ENCODE results near the gene CACTIN. TPM values are rescaled to one million over a fixed set of nuclear protein-coding genes. Genes with fewer than 3 reads are reported as not detected.

CACTIN gene
- polyA plus RNA-seq, 1 donor (not counting 4 experiments of a cell fraction or from before 2014, with no cell fraction given) = 10.8 TPM

- no peaks in the 10 kb centered on the region for H3K9me3 ChIP-seq (ENCODE audit: control insufficient read depth, low read depth, low read length)
- no peak for FAIRE-seq
These were observed 17.2 kb upstream of the CACTIN start for GRCh38 chr19:3643674-3644313.

GRCh38 chr19:3642987-3643673 is 16.5 kb upstream of the CACTIN start:
- Histone ChIP-seq H3K4me1 (ENCODE audit: control insufficient read depth, extremely low read depth, insufficient read depth, low read length) (no peaks in the 10 kb centered on the region), H3K9ac (ENCODE audit: control insufficient read depth, extremely low read depth, insufficient read depth, low read length) (no peak overlapping the region), H3K27me3 (ENCODE audit: control insufficient read depth, extremely low read depth, insufficient read depth, low read length) (no peaks in the 10 kb centered on the region), H3K4me2 (ENCODE audit: control insufficient read depth, extremely low read depth, insufficient read depth, low read depth, low read length) (no peak overlapping the region), H4K20me1 (ENCODE audit: control insufficient read depth, extremely low read depth, insufficient read depth, low read length) (no peaks in the 10 kb centered on the region), H2AFZ (ENCODE audit: control insufficient read depth, low read length) (no peak overlapping the region), H3K27ac (ENCODE audit: control insufficient read depth, insufficient read depth, low read length) (no peak overlapping the region), H3K9me3 (ENCODE audit: control insufficient read depth, low read depth, low read length) (no peaks in the 10 kb centered on the region), H3K36me3 (ENCODE audit: control insufficient read depth in 2 of 2, extremely low read depth in 1 of 2, insufficient read depth in 2 of 2, low read length in 2 of 2) (peaks cover 0 to 14% of the 10 kb centered on the region in 2 experiments), H3K9me1 (ENCODE audit: control insufficient read depth, extremely low read depth, insufficient read depth, low read length) (no peaks in the 10 kb centered on the region), H3K79me2 (ENCODE audit: control insufficient read depth, insufficient read depth, low read length) (no peaks in the 10 kb centered on the region), H3K4me3 (ENCODE audit: control insufficient read depth in 2 of 3, extremely low read depth in 1 of 3, insufficient read depth in 2 of 3, low read depth in 1 of 3, low read length in 3 of 3) (no peak overlapping the region)
- TF ChIP-seq EZH2 (IDR thresholded peaks at IDR 0.05; ENCODE audit: low read length) = no peak
- TF ChIP-seq CTCF (optimal IDR thresholded peaks at IDR 0.05 in 1 of 3, IDR thresholded peaks at IDR 0.05 in 1 of 3, conservative IDR thresholded peaks at IDR 0.05 in 1 of 3; ENCODE audit: extremely low read depth in 1 of 3, insufficient read depth in 2 of 3, low read length in 3 of 3) = no peak
- dilution Hi-C loops (cut with MboI; ENCODE audit: extremely low pct_ligation_motif_present, low sequenced_read_pairs) = no loop called here
- FAIRE-seq = no peak
- DNase-seq (ENCODE audit: low read depth, low spot score) = no peak

More at GRCh38 chr19:3643674-3644313, 17.2 kb upstream of the CACTIN start:
- peaks cover 0 to 16% of the 10 kb centered on the region in 2 experiments for H3K36me3 ChIP-seq (ENCODE audit: control insufficient read depth in 2 of 2, extremely low read depth in 1 of 2, insufficient read depth in 2 of 2, low read length in 2 of 2)
- no peaks in the 10 kb centered on the region for H3K27me3 ChIP-seq (ENCODE audit: control insufficient read depth, extremely low read depth, insufficient read depth, low read length)
- dilution Hi-C loops (cut with MboI; ENCODE audit: extremely low pct_ligation_motif_present, low sequenced_read_pairs) = no loop called here
- H3K9ac ChIP-seq (ENCODE audit: control insufficient read depth, extremely low read depth, insufficient read depth, low read length) = no peak overlapping the region
- no peaks in the 10 kb centered on the region for H3K79me2 ChIP-seq (ENCODE audit: control insufficient read depth, insufficient read depth, low read length)
- no peaks in the 10 kb centered on the region for H4K20me1 ChIP-seq (ENCODE audit: control insufficient read depth, extremely low read depth, insufficient read depth, low read length)
- H3K4me3 ChIP-seq (ENCODE audit: control insufficient read depth in 2 of 3, extremely low read depth in 1 of 3, insufficient read depth in 2 of 3, low read depth in 1 of 3, low read length in 3 of 3) = no peak overlapping the region
- TF ChIP-seq CTCF (optimal IDR thresholded peaks at IDR 0.05 in 1 of 3, IDR thresholded peaks at IDR 0.05 in 1 of 3, conservative IDR thresholded peaks at IDR 0.05 in 1 of 3; ENCODE audit: extremely low read depth in 1 of 3, insufficient read depth in 2 of 3, low read length in 3 of 3) = no peak
- no peak overlapping the region for H3K4me2 ChIP-seq (ENCODE audit: control insufficient read depth, extremely low read depth, insufficient read depth, low read depth, low read length)
- no peaks in the 10 kb centered on the region for H3K4me1 ChIP-seq (ENCODE audit: control insufficient read depth, extremely low read depth, insufficient read depth, low read length)
- H3K27ac ChIP-seq (ENCODE audit: control insufficient read depth, insufficient read depth, low read length) = no peak overlapping the region
- H2AFZ ChIP-seq (ENCODE audit: control insufficient read depth, low read length) = no peak overlapping the region
- no peak for DNase-seq (ENCODE audit: low read depth, low spot score)
- H3K9me1 ChIP-seq (ENCODE audit: control insufficient read depth, extremely low read depth, insufficient read depth, low read length) = no peaks in the 10 kb centered on the region
